HG03159 (cell line): ENCODE data around the gene TAF4.

Experiments
- ATAC-seq: cut with Tn5 transposase; IDR thresholded peaks from one replicate; pipeline ENCODE4 v1.9.1; 2021; ENCODE audit warnings: mild to moderate bottlenecking, moderate library complexity; ENCODE audit not compliant: unreplicated experiment

The TAF4 gene

DNA sequence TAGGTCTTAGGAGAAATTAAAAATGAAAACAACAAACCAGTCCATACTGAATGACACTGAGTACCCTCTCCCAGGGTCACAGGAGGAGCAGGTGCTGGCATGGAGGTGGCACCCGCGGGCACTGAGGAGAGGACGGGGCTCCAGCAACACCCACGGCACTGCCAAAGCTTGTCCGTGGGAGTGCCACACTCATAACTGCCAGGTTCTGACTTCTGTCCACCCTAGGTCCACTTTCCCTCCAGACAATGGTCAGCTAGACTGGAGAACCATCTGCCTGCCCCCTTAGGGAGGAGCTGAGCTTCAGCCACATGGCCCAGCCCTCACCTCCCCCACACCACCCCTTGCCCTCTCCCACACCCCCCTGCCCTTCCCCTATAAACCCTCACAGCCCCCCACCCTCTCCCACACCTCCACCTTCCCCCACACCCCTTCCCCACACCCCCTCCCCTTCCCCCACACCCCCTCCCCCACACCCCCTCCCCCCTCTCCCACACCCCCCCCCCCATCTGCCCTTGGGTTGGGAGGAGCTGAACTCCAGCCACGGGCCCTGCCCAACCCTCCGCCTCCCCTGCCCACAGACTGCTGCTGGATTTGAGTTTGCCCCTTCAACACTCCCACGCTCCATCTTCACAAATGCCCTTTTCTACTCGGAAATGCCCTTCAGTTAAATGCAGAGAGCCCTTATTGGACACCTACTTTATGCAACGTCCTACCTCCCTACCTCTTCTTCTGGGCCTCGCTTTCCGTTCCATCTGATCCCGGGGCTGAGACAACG is 129.6 kb downstream of the TAF4 start:
- ATAC-seq: no peak

DNA sequence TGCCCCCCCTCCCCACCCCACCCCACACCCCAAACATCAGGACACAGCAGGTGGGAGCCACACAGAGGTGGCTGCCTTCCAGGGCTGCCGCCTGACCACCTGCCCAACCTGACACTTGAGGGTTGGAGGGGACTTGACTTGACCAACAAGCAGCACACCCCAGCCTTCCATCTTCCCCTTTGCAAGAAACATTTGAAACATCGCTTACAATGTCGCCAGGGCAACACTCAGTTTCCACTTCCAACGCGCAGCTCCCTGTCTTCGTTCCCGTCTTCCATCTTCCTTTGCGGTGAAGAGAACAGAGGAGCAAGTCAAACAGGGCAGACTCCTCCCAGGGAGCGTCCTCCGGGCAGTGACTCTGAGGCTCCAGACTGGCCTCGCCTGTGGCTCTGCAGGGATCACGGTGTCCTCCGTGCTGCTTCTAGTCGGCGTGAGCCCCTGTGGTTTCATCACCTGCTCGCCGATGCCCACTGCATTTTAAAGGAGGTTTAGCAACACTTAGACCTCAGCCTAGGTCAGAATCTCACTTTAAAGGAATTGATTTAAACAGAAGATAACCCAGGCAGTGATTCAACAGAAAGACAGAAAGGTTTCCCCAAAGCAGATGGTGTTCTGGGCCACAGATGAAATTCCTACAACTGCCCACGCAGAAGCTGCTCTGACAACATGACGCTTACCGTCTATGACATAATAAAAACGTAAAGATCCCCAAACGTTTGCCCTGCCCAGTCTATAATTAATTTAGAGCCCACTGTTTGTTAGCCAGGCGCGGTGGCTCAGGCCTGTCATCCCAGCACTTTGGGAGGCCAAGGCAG is 130.8 kb downstream of the TAF4 start:
- no peak for ATAC-seq

DNA sequence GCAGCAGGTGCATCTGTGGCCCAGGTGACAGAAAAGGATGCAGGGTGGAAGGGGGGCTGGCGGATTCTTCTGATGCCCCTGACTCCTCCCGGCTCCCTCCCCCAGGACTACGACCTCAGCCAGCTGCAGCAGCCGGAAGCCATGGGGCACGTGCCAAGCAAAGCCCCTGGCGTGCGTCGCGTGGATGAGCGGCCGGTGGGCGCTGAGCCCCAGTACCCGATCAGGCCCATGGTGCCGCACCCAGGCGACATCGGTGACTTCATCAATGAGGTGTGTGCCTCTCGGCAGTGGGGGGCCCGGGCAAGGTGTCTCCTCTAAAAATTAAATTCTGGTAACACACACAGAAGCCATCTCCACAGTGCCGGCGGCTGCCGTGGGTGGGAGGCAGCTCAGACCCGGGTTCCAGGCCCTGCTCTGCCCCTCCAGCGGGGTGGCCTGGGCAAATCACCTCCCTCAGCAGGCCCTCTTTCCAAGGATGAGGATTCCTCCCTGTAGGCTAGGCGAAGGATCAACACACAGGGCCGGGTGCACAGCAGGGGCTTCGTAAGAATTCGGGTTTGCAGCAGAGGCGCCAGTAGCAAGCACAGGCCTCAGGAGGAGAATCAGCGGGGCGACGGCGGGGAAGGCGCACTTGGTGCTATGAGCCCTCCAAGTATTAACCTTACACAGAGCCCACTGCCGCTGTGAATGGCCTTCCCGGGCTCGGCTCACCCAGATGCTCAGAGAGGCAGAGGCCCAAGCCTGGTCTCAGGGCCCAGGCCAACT is 131.5 kb downstream of the TAF4 start:
- ATAC-seq: no peak

DNA sequence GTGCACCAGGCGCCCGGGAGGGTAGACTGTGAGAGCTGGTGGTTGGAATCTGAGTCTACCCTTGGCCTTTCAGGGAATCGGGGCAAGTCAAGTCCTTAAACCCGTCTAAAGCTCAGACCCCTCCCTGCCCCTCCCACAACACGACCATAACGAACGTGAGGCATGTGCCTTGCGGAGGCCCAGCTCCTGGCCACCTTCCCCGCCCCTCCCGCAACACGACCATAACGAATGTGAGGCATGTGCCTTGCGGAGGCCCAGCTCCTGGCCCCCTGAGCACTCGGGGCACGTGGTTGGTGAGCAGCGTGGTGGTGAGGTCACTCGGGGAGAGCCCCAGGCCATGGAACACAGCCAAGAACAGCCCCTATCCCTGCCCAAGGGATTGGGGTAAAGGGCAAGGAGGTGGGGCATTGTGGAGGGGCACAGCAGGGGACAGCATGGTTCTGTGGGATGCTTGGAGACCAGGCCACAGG is 132.2 kb downstream of the TAF4 start:
- ATAC-seq: no peak

DNA sequence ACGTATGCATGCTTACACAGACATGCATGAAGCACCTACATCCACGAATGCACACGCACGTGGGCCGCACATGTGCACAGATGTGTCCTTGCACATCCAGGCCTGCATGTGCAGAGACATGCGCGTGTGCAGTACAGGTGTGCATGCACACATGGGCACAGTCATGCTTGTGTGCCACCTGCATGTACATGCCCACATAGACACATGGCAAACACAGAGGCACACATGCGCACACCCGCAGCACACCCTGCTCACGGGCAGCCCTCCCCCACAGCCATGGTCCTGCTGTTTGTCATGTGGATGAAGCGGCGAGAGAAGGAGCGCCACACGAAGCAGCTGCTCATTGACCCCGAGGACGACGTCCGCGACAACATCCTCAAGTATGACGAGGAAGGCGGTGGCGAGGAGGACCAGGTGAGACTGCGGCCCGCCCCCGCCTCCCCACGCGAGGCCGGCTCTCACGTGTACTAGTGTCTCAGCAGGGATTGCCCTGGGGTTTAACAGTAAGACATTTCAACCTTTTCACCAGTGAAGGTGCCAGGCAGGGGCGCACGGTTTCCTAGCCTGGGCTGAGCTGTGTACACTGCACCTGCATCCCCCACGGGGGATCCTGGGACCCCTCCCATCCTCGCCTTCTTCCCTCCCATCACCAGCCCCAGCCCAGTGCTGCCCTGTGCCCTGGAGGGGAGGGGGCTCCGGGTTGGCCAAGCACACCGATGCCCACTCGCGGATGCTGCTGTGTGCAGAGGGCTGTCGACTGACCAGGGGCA is 132.8 kb downstream of the TAF4 start:
- ATAC-seq: no peak

DNA sequence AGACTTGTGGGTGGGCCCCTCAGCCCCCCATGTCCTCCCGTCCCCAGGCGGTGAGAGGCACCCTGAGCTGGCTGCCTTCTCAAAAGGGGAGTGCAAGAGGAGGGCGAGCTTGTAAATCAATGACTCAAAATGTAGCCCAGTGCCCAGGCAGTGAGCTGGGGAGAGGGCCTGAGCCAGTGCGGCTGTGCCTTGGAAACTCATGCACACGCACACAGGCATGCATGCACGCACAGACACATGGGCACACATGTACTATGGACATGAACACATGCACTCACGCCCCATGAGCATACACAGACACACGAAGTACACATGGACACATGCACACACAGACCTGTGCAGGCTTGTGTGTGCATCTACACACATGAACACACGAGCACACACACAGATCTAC is 133.5 kb downstream of the TAF4 start:
- no peak for ATAC-seq

DNA sequence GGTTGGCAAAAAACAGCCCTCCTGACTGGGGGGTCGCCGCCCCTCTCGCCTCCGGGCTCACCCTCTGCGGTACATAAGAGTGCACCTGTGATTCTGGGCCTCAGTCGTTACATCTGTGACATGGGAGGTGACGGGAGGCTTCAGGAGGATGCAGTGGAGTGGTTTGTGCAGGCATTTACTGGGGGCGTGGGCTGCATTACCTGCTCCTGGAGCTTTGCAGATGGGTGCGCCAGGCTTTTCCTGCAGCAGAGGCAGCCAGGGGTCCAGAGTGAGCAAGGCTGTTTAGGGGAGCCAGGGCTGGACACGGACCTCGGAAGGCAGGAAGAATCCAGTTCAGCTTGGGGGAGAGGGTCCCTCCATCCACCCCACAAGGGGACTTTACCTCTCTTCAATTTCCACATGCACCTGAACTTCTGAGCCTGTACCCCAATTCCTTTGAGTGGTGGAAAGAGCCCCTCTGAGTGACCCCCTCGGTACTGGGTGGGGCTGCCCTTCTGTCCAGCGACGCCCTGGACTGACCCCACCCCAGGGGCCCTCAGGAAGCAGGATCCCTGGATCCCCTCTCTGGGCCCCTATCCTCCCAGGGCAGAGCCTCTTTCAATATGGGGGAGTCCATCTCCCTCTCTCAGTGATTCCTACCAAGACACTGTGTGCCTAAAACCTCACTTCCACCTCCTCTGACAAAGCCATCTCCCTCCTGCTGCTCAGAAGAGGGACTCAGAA is 134.0 kb downstream of the TAF4 start:
- ATAC-seq: no peak

DNA sequence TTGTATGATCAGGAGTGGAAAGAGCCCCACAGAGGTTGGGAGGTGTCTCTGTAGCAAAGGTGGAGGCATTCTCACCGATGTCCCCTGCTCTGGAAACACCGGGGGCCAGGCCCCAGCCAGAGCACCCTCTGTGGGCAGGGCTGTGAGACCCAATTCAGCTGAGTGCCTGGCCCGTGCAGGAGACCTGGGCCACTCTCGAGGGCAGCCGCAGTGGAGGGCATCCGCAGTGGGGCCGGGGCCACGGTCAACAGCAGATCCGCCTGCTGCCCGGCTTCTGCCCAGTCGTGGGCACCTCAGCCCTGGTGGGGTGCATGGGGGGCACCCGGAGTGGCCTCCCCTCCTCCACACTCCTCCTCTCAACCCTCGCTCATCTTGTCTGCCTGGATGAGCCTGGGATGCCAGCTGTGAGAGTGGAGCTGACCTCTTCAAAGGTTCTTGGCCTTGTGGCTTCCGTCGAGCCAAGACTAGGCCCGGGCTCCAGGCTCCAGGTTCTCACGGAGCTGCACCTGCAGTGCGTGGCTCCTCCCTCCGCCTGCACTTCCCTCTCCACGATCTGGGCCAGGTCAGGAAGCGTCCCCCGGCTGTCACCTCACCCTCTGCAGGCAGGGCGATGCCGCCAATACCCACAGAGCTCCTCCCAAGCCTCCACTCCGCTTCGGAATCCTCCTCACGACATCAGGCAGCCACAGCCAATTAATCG is 134.8 kb downstream of the TAF4 start:
- ATAC-seq: no peak

DNA sequence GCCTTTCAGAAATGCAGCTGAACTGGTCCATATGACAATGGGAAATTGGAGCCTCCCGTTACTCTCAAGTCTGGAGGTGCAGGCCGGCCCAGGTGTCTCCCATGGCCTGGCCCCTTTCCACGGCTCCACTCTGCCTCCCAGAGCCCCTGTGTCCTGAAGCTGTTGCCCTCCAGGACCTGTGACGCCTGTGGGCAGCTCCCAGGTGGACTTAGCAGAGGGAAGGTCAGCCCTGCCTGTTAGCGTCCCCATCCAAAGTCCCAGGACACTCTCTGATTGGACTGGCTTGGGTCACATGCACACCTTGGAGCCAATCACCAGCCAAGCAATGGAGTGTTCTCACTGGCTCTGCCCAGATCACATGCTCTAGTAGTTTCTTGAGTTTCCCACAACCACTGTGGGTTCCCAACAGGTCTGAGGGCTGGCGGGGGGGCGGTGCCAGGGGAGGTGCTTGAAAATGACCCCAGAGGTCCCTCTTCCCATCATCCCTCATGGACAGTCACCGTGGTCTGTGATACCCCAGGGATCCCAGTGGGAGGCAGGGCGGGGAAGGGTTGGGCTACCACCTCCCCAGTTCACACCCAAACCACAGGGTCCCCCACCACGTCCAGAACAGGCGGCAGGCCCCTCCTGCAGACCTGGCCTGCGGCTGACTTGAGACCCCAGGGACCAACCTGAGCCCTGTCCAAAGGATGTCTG is 135.6 kb downstream of the TAF4 start:
- ATAC-seq: no peak

DNA sequence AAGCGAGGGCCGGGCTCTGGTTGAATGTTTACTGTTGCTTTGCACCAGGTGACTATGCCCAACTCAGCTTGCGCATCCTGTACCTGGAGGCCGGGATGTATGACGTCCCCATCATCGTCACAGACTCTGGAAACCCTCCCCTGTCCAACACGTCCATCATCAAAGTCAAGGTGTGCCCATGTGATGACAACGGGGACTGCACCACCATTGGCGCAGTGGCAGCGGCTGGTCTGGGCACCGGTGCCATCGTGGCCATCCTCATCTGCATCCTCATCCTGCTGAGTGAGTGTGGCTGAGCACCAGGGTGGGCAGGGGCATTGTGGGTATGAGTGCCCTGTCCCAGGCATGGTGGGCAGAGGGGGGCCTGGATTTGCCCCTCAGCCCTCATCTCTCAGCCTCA is 136.1 kb downstream of the TAF4 start:
- no peak for ATAC-seq

DNA sequence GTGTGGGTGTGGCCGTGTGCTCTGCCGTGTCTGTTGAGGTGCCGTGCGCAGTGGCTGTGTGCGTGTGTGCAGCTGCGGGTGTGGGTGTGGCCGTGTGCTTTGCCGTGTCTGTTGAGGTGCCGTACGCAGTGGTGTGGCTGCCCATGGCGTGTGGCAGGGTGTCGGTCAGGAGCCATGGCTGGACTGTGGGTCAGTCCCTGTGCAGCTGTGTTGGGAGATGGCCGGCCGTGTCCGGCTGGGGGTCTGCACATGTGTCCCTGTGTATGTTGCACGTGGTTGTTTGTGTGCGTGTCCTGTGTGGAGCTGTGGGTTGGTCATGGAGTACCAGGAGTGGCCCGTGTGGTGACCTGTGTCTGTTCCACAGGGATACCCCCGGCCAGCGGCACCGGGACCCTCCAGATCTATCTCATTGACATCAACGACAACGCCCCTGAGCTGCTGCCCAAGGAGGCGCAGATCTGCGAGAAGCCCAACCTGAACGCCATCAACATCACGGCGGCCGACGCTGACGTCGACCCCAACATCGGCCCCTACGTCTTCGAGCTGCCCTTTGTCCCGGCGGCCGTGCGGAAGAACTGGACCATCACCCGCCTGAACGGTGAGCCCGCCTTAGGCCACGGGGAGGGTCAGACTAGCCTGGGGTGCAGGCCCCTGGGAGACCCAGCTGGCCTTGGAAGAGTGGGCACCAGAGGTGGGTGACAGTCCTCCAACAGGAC is 137.7 kb downstream of the TAF4 start:
- ATAC-seq: no peak

DNA sequence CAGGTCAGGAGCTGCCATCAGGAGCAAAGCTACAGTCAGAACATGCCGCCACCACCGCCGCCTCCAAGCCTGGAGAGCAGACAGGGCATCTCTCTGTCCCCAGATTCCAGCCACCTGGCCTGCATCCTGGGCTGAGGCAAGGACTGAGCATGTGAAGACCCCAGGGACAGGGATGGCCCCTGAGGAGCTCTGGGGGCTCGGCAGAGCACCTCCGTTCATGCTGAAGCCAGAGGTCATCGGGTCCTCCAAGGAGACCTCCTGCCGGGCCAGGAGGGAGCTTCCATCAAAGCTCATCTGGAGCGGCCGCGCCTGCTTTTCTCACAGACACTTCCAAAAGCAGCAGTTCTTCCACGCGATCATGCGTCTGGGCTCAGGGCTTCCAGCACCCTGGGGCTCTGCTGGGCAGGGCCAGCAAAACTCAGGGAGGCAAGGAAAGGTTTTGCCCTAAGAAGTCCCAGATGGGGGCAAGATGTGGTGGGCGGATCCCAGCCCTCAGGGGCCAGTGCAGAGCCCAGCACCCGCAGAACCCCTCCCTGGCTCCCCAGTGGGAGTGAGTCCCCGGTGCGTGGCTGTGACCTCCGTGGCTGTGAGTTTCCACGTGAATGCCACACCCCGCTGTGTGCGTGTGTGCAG is 138.4 kb downstream of the TAF4 start:
- ATAC-seq: no peak

DNA sequence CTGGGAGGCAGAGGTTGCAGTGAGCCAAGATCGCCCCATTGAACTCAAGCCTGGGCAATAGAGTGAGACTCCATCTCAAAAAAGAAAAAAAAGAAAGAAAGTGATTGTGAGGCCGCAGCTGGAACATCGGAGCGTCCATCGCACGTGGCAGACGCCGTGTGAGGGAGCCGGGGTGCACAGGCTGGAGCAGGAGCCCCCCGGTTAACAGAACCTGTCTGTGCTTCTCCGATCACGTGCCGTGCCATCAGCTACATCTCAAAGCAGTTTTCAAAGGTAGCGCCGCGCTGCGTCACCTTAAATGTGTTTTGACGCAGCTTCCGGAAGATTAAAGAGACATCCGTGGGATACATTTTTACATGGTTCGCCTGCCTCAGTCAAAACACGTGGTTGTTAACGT is 138.9 kb downstream of the TAF4 start:
- ATAC-seq: no peak

DNA sequence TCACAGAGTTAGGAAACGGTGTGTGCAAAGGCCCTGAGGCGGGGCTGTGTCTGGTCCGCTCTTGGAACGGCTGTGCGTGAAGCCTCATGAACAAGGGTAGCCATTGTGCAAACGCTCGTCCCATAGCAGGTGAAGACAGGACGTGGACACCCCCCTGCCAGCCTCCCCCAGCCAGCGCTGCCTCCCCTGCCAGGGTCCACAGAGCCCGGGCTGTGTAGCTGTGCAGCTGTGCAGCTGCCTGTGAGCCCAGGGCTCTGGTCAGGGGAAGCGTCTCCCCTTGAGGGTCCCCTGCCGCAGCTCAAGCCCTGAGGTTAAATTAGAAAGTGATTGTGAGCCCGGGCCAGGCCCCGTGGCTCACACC is 139.4 kb downstream of the TAF4 start:
- ATAC-seq: no peak

DNA sequence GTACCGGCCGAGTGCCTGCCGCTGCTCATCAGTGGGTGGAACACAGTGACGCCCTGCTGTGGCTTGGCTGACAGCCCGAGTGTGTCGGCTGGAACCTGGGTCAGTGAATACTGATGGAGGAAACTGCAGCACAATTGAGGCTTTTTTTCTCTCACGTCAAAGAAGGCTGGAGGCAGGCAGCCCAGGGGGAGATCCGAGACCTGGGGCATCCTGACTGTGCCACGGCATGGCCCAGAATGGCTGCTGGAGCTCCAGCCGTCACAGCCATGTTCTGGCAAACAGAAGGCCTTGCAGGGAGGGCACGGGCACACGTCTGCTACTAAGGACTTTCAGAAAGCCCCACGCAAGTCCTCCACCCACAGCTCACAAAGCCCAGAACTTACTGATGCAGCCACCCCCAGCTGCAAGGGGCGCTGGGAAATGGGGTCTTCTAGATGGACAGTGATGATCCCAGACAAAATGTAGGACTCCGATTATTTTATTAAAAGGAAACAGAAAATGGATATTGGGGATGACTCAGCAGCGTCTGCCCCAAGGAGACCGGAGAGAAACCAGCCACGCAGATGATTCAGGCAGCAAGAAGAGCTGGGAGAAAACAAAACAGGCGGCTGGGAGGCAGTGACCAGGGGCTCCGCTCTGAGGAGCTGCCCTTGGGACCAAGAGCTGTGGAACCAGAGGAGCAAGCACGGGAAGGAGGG is 140.0 kb downstream of the TAF4 start:
- ATAC-seq: no peak

DNA sequence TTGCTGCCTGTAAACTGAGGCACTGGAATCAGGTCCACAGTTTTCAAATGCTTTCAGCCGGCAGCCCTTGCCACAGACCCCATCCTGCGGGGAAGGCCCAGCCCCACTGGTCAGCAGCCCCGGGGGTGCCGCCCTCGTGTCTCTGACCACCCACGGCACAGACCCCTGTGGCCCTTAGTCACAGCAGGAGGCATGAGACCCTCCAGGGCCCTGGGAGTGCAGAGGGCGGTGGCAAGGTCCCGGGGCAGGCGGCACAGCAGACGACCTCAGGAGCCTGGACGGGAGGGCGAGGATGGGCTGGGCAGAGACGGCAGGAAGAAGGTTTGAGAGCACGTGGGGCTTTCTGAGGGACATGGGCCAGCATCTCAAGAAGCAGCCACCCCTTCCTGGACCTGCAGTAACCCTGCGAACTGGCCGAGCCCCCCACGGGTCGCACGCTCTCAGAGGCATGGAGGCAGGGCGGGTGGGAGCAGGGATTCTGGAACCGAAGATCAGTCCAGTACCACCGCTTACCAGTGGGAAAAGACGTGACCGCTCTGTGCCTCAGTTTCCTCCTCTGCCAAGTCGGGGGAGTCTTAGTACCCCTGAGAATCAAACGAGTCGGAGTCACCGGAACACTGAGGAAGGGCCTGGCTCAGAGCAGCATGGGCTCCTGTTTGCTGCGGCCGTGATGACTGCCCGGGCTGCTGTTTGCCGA is 140.7 kb downstream of the TAF4 start:
- ATAC-seq: no peak
